Uterus (tissue), 2 donors: ENCODE results near the gene PAPLN.

Experiments
- POLR2A ChIP-seq, 2 donors: fragments of 450-650 bp; IDR thresholded peaks; one replicate each; pipeline ENCODE4 v1.6.1; 2016; ENCODE audit warnings: antibody characterized with exemption in 2 of 2, mild to moderate bottlenecking in 1 of 2, moderate library complexity in 1 of 2
- TF ChIP-seq, protein P1 (sequence below), 4 experiments: fragments of 200-600 bp in 2 of 4; fragments of 450-650 bp in 2 of 4; sonication (generic) in 2 of 4; IDR thresholded peaks; one replicate each; pipeline ENCODE4 v1.5.1; 2016 to 2019; ENCODE audit warnings: antibody characterized with exemption in 4 of 4, mild to moderate bottlenecking in 2 of 4, moderate library complexity in 1 of 4

- TF ChIP-seq, protein P1, sequence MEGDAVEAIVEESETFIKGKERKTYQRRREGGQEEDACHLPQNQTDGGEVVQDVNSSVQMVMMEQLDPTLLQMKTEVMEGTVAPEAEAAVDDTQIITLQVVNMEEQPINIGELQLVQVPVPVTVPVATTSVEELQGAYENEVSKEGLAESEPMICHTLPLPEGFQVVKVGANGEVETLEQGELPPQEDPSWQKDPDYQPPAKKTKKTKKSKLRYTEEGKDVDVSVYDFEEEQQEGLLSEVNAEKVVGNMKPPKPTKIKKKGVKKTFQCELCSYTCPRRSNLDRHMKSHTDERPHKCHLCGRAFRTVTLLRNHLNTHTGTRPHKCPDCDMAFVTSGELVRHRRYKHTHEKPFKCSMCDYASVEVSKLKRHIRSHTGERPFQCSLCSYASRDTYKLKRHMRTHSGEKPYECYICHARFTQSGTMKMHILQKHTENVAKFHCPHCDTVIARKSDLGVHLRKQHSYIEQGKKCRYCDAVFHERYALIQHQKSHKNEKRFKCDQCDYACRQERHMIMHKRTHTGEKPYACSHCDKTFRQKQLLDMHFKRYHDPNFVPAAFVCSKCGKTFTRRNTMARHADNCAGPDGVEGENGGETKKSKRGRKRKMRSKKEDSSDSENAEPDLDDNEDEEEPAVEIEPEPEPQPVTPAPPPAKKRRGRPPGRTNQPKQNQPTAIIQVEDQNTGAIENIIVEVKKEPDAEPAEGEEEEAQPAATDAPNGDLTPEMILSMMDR (IDR thresholded peaks at IDR 0.05) = no peak
- TF ChIP-seq POLR2A (IDR thresholded peaks at IDR 0.05) = no peak
Measured at GRCh38 chr14:73240816-73241480, 3.6 kb downstream of the PAPLN start.
